Mesenchymal stem cell (in vitro differentiated cells and primary cell): Measurements from ENCODE around the gene DOCK8.

Experiments used
- DNase-seq: peaks from one replicate; pipeline ENCODE4 v3.0.0-alpha.2; 2013
- H2AFZ ChIP-seq: one replicate; pipeline ENCODE4 v1.6.1; 2013; ENCODE audit warnings: low read depth, mild to moderate bottlenecking, control low read depth, inconsistent platforms, low read length, moderate library complexity
- H2AK5ac ChIP-seq: 2 replicates; pipeline ENCODE4 v1.6.1; 2013; ENCODE audit warnings: low read length, moderate library complexity, mild to moderate bottlenecking, inconsistent platforms; ENCODE audit not compliant: severe bottlenecking
- H2BK120ac ChIP-seq: one replicate; pipeline ENCODE4 v1.6.1; 2013; ENCODE audit warnings: low read depth, mild to moderate bottlenecking, inconsistent platforms, low read length, moderate library complexity
- H2BK12ac ChIP-seq, 2 experiments: one replicate each; pipeline ENCODE4 v1.6.1; 2013; ENCODE audit warnings: inconsistent platforms in 2 of 2, low read length in 2 of 2, mild to moderate bottlenecking in 2 of 2, moderate library complexity in 2 of 2, control low read depth in 1 of 2
- H2BK15ac ChIP-seq: one replicate; pipeline ENCODE4 v1.6.1; 2013; ENCODE audit warnings: mild to moderate bottlenecking, low read depth, inconsistent platforms; ENCODE audit not compliant: poor library complexity, severe bottlenecking
- H2BK5ac ChIP-seq: 2 replicates; pipeline ENCODE4 v1.6.1; 2013; ENCODE audit warnings: low read depth, mild to moderate bottlenecking, low read length, control low read depth, inconsistent platforms; ENCODE audit not compliant: poor library complexity, severe bottlenecking
- H3K14ac ChIP-seq, 2 experiments: one replicate each; pipeline ENCODE4 v1.6.1; 2013; ENCODE audit warnings: inconsistent platforms in 2 of 2, low read length in 2 of 2, control low read depth in 1 of 2, mild to moderate bottlenecking in 1 of 2, moderate library complexity in 1 of 2
- H3K18ac ChIP-seq, 2 experiments: one replicate each; pipeline ENCODE4 v1.6.1; 2013; ENCODE audit warnings: inconsistent platforms in 2 of 2, low read length in 2 of 2, control low read depth in 1 of 2, low read depth in 1 of 2, mild to moderate bottlenecking in 1 of 2
- H3K23ac ChIP-seq, 2 experiments: one replicate each; pipeline ENCODE4 v1.6.1; 2013; ENCODE audit warnings: inconsistent platforms in 2 of 2, low read length in 2 of 2, mild to moderate bottlenecking in 2 of 2, moderate library complexity in 2 of 2, control low read depth in 1 of 2
- H3K27ac ChIP-seq: 2 replicates; pipeline ENCODE4 v1.5.1; 2013; ENCODE audit warnings: mild to moderate bottlenecking, moderate library complexity, low read length, control low read depth, inconsistent platforms; ENCODE audit not compliant: poor library complexity, severe bottlenecking
- H3K27me3 ChIP-seq, 2 experiments: 2 replicates each; pipeline versions ENCODE4 v1.6.1 to v1.7.0; 2013; ENCODE audit warnings: low read length in 2 of 2, mild to moderate bottlenecking in 2 of 2, moderate library complexity in 2 of 2, control low read depth in 1 of 2, inconsistent platforms in 1 of 2; ENCODE audit not compliant: control insufficient read depth in 1 of 2, insufficient read depth in 1 of 2
- H3K36me3 ChIP-seq, 2 experiments: 2 replicates each; pipeline versions ENCODE4 v1.6.1 to v1.7.0; 2013; ENCODE audit warnings: low read length in 2 of 2, control low read depth in 1 of 2, inconsistent platforms in 1 of 2, low read depth in 1 of 2, mild to moderate bottlenecking in 1 of 2; ENCODE audit not compliant: insufficient read depth in 2 of 2, control insufficient read depth in 1 of 2
- H3K4ac ChIP-seq, 2 experiments: one replicate each; pipeline ENCODE4 v1.6.1; 2013; ENCODE audit warnings: inconsistent platforms in 2 of 2, low read length in 2 of 2, mild to moderate bottlenecking in 2 of 2, moderate library complexity in 2 of 2, control low read depth in 1 of 2, low read depth in 1 of 2
- H3K4me1 ChIP-seq: 2 replicates; pipeline ENCODE4 v1.6.1; 2013; ENCODE audit warnings: low read depth, low read length, control low read depth; ENCODE audit not compliant: control insufficient read depth, insufficient read depth
- H3K4me2 ChIP-seq: 2 replicates; pipeline ENCODE4 v1.6.1; 2013; ENCODE audit warnings: low read length, mild to moderate bottlenecking, inconsistent platforms; ENCODE audit not compliant: poor library complexity, severe bottlenecking
- H3K4me3 ChIP-seq, 2 experiments: 2 replicates each; pipeline versions ENCODE4 v1.5.1 to v1.7.0; 2013; ENCODE audit warnings: low read length in 2 of 2, mild to moderate bottlenecking in 2 of 2, control low read depth in 1 of 2, low read depth in 1 of 2; ENCODE audit not compliant: insufficient read depth in 1 of 2
- H3K79me1 ChIP-seq: replicated peaks from 2 replicates; pipeline ENCODE4 v1.6.1; 2013; ENCODE audit warnings: mild to moderate bottlenecking, control low read depth, low read length, inconsistent platforms; ENCODE audit not compliant: poor library complexity, severe bottlenecking
- H3K9ac ChIP-seq: 2 replicates; pipeline ENCODE4 v1.7.0; 2013; ENCODE audit warnings: mild to moderate bottlenecking, low read length, moderate library complexity
- H3K9me3 ChIP-seq: 2 replicates; pipeline ENCODE4 v1.7.0; 2013; ENCODE audit warnings: mild to moderate bottlenecking, low read length; ENCODE audit not compliant: control insufficient read depth
- H4K8ac ChIP-seq: one replicate; pipeline ENCODE4 v1.6.1; 2013; ENCODE audit warnings: inconsistent platforms, mild to moderate bottlenecking, low read length, moderate library complexity
- H4K91ac ChIP-seq: one replicate; pipeline ENCODE4 v1.6.1; 2013; ENCODE audit warnings: mild to moderate bottlenecking, low read length, inconsistent platforms
- WGBS: methylation state at CpG from one replicate; pipeline ENCODE4 v1.1.7; 2013; ENCODE audit warnings: mixed read lengths; 5-methylcytosine and 5-hydroxymethylcytosine counted together

Gene DOCK8

GRCh38 chr9:445033-445432 lies 230.4 kb downstream of the DOCK8 start:
- Histone ChIP-seq H3K27ac (peak overlapping the region; percentile 73), H3K9me3 (no peaks in the 10 kb centered on the region), H3K4me3 (no peak overlapping the region), H3K18ac (no peak overlapping the region), H3K4me2 (no peak overlapping the region), H3K9ac (no peak overlapping the region), H3K14ac (no peak overlapping the region), H3K79me1 (no peaks in the 10 kb centered on the region), H3K4me1 (peaks cover 1% of the 10 kb centered on the region), H2BK120ac (no peak overlapping the region), H3K36me3 (no peaks in the 10 kb centered on the region), H2BK12ac (no peak overlapping the region), H2BK15ac (no peak overlapping the region), H4K91ac (no peak overlapping the region), H4K8ac (no peak overlapping the region), H3K27me3 (no peaks in the 10 kb centered on the region), H3K4ac (no peak overlapping the region), H2AK5ac (no peak overlapping the region), H2BK5ac (no peak overlapping the region), H2AFZ (no peak overlapping the region), H3K23ac (no peak overlapping the region)
- DNase-seq = peak; percentile 7
- 50% methylated on average over 3 of the region's 3 CpGs for WGBS

- no peaks in the 10 kb centered on the region for H3K79me1 ChIP-seq
- no peak overlapping the region for H4K91ac ChIP-seq
- H3K36me3 ChIP-seq = no peaks in the 10 kb centered on the region
- no peak overlapping the region for H4K8ac ChIP-seq
- H3K27me3 ChIP-seq = no peaks in the 10 kb centered on the region
- no peak overlapping the region for H2BK12ac ChIP-seq
- WGBS = 95% methylated on average over 12 of the region's 15 CpGs
- no peak overlapping the region for H2AK5ac ChIP-seq
- H2BK15ac ChIP-seq = no peak overlapping the region
- H3K4ac ChIP-seq = no peak overlapping the region
- H3K4me1 ChIP-seq = peaks cover 1% of the 10 kb centered on the region
- H3K9me3 ChIP-seq = no peaks in the 10 kb centered on the region
- H3K23ac ChIP-seq = no peak overlapping the region
- H3K27ac ChIP-seq = no peak overlapping the region
- H3K14ac ChIP-seq = no peak overlapping the region
- H2BK5ac ChIP-seq = no peak overlapping the region
- DNase-seq = no peak
- no peak overlapping the region for H3K4me3 ChIP-seq
- no peak overlapping the region for H3K4me2 ChIP-seq
- H2AFZ ChIP-seq = no peak overlapping the region
- H3K9ac ChIP-seq = no peak overlapping the region
- H3K18ac ChIP-seq = no peak overlapping the region
- H2BK120ac ChIP-seq = no peak overlapping the region
Observed at GRCh38 chr9:446074-446699, 231.5 kb downstream of the DOCK8 start.

GRCh38 chr9:447230-448025 lies 232.8 kb downstream of the DOCK8 start:
- Histone ChIP-seq H3K27ac (no peak overlapping the region), H3K4ac (no peak overlapping the region), H3K4me3 (no peak overlapping the region), H3K14ac (no peak overlapping the region), H3K9me3 (no peaks in the 10 kb centered on the region), H2BK120ac (no peak overlapping the region), H3K18ac (no peak overlapping the region), H2AFZ (no peak overlapping the region), H4K8ac (no peak overlapping the region), H3K4me1 (peaks cover 1% of the 10 kb centered on the region), H2BK5ac (no peak overlapping the region), H3K27me3 (peaks cover 0 to 3% of the 10 kb centered on the region in 2 experiments), H2BK12ac (no peak overlapping the region), H3K79me1 (no peaks in the 10 kb centered on the region), H2AK5ac (no peak overlapping the region), H4K91ac (no peak overlapping the region), H3K4me2 (no peak overlapping the region), H3K9ac (no peak overlapping the region), H3K23ac (no peak overlapping the region), H3K36me3 (no peaks in the 10 kb centered on the region), H2BK15ac (no peak overlapping the region)
- 67% methylated on average over 4 of the region's 4 CpGs for WGBS
- DNase-seq = no peak

GRCh38 chr9:450057-450456 lies 235.4 kb downstream of the DOCK8 start:
- no peak overlapping the region for H2BK15ac ChIP-seq
- H4K91ac ChIP-seq = no peak overlapping the region
- no peaks in the 10 kb centered on the region for H3K36me3 ChIP-seq
- no peak for DNase-seq
- H3K14ac ChIP-seq = no peak overlapping the region
- no peaks in the 10 kb centered on the region for H3K9me3 ChIP-seq
- WGBS = 57% methylated on average over 2 of the region's 2 CpGs
- no peak overlapping the region for H2BK5ac ChIP-seq
- no peak overlapping the region for H2BK120ac ChIP-seq
- H3K4ac ChIP-seq = no peak overlapping the region
- H2AFZ ChIP-seq = no peak overlapping the region
- H3K4me2 ChIP-seq = no peak overlapping the region
- no peak overlapping the region for H3K18ac ChIP-seq
- H3K27me3 ChIP-seq = peaks cover 0 to 3% of the 10 kb centered on the region in 2 experiments
- no peak overlapping the region for H4K8ac ChIP-seq
- no peak overlapping the region for H3K23ac ChIP-seq
- H3K9ac ChIP-seq = no peak overlapping the region
- H3K27ac ChIP-seq = no peak overlapping the region
- no peak overlapping the region for H2BK12ac ChIP-seq
- H3K79me1 ChIP-seq = no peaks in the 10 kb centered on the region
- no peak overlapping the region for H3K4me3 ChIP-seq
- H3K4me1 ChIP-seq = no peaks in the 10 kb centered on the region
- H2AK5ac ChIP-seq = no peak overlapping the region
